Mesothelial cell of epicardium (in vitro differentiated cells): ENCODE results near the gene PHACTR3. TPM values are rescaled to one million over a fixed set of nuclear protein-coding genes. Genes with fewer than 3 reads are reported as not detected.

Source experiments
- DNase-seq, 2 experiments: peaks; one replicate each; pipeline ENCODE4 v3.0.0; 2021; ENCODE audit warnings: low spot score in 2 of 2; ENCODE audit not compliant: unreplicated experiment in 2 of 2
- H3K27ac Mint-ChIP-seq: 2 replicates; pipeline ENCODE4 v1.8.0; 2021; ENCODE audit warnings: mixed read lengths
- H3K27me3 Mint-ChIP-seq: 2 replicates; pipeline ENCODE4 v1.8.0; 2021; ENCODE audit warnings: low read depth, mixed read lengths
- H3K36me3 Mint-ChIP-seq: 2 replicates; pipeline ENCODE4 v1.8.0; 2021; ENCODE audit warnings: mixed read lengths
- H3K4me1 Mint-ChIP-seq: 2 replicates; pipeline ENCODE4 v1.8.0; 2021; ENCODE audit warnings: mixed read lengths
- H3K4me3 Mint-ChIP-seq: 2 replicates; pipeline ENCODE4 v1.8.0; 2021; ENCODE audit warnings: mild to moderate bottlenecking, moderate library complexity, mixed read lengths
- H3K9me3 Mint-ChIP-seq: 2 replicates; pipeline ENCODE4 v1.8.0; 2021; ENCODE audit warnings: mixed read lengths
- total RNA-seq: library from RNA; stranded (reverse); gene quantifications from 3 replicates; pipeline ENCODE4 v1.2.1, GENCODE V29; 2021
- TF ChIP-seq, protein P1 (sequence below): fragments of 200-600 bp; sonication (generic); IDR thresholded peaks from one replicate; pipeline ENCODE4 v1.5.0; 2021; ENCODE audit warnings: antibody characterized with exemption; ENCODE audit not compliant: unreplicated experiment

The PHACTR3 gene
- total RNA-seq, 1 donor from 2014 or later: 0.16 TPM

DNA sequence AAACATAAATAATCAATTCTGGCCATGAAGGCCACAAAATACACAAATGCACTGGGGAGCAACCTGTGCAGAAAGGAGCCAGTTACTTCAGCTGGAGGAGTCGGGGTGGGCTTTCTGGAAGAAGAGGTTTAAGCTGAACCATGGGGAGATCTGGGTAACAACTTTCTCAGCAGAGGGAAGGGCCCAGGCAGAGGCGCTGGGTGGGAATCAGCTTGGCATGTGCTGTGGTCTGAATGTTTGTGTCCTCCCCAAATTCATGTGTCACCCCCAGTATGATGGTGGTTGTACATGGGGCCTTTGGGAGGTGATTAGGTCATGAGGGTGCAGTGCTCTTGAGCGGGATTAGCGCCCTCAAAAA, 221.2 kb downstream of the PHACTR3 start:
- Mint-ChIP-seq H3K27me3 (peaks cover 90% of the 10 kb centered on the region), H3K27ac (no peak overlapping the region), H3K4me3 (no peak overlapping the region), H3K36me3 (no peaks in the 10 kb centered on the region), H3K4me1 (no peaks in the 10 kb centered on the region), H3K9me3 (no peaks in the 10 kb centered on the region)
- DNase-seq: no peak
- TF ChIP-seq, protein P1, sequence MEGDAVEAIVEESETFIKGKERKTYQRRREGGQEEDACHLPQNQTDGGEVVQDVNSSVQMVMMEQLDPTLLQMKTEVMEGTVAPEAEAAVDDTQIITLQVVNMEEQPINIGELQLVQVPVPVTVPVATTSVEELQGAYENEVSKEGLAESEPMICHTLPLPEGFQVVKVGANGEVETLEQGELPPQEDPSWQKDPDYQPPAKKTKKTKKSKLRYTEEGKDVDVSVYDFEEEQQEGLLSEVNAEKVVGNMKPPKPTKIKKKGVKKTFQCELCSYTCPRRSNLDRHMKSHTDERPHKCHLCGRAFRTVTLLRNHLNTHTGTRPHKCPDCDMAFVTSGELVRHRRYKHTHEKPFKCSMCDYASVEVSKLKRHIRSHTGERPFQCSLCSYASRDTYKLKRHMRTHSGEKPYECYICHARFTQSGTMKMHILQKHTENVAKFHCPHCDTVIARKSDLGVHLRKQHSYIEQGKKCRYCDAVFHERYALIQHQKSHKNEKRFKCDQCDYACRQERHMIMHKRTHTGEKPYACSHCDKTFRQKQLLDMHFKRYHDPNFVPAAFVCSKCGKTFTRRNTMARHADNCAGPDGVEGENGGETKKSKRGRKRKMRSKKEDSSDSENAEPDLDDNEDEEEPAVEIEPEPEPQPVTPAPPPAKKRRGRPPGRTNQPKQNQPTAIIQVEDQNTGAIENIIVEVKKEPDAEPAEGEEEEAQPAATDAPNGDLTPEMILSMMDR: no peak

GRCh38 chr20:59825944-59826759, 221.8 kb downstream of the PHACTR3 start:
- TF ChIP-seq, protein P1: no peak
- Mint-ChIP-seq H3K36me3 (no peaks in the 10 kb centered on the region), H3K27me3 (peaks cover 90% of the 10 kb centered on the region), H3K27ac (no peak overlapping the region), H3K9me3 (no peaks in the 10 kb centered on the region), H3K4me3 (no peak overlapping the region), H3K4me1 (no peaks in the 10 kb centered on the region)
- no peak for DNase-seq

GRCh38 chr20:59827138-59828056, 223.1 kb downstream of the PHACTR3 start:
- Mint-ChIP-seq H3K36me3 (no peaks in the 10 kb centered on the region), H3K4me3 (no peak overlapping the region), H3K9me3 (no peaks in the 10 kb centered on the region), H3K4me1 (no peaks in the 10 kb centered on the region), H3K27me3 (peaks cover 94% of the 10 kb centered on the region), H3K27ac (no peak overlapping the region)
- TF ChIP-seq, protein P1: no peak
- no peak for DNase-seq

DNA sequence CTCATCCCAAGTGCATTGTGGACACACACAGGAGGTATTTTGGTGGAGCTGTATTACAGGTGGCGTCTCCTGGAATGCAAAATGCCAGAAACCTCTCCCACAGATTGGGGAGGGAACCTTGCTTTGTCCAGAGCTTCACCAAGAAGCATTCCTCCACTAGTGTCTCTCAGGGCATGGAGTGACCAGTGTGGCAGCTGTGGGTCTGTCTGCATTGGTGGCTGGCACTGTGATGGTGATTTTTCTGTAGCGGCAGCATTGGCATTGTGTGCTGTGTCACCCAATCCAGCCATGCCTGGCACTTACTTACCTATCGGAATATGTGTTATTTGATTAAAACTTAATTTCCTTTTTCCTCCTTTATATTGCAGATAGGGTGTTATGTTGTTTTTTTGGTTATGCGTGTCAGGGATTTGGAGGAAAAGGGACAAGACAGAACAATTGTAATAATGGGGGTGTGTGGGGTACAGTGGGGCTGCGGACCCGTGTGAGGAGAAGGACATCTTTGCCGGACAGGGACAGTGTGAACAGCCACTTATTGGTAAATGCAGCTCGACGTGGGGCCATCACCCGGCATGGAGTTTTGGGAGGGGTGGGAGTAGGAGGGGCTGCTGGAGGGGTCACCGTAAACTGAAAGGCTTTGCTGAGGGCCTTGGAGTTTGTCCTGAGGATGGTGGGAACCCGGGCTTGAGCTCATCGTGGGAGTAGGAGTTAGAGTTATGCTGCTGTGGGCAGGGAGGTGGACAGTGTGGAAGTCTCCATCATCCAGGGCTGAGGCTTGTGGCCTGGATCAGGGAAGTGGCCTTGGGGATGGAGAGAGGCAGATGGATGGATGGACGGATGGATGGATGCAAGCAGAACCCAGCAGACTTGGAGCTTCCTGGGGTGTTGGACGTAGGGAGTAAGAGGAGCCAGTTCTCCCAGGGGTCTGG, 224.0 kb downstream of the PHACTR3 start:
- Mint-ChIP-seq H3K27me3 (peaks cover 95% of the 10 kb centered on the region), H3K36me3 (no peaks in the 10 kb centered on the region), H3K4me3 (no peak overlapping the region), H3K9me3 (no peaks in the 10 kb centered on the region), H3K27ac (no peak overlapping the region), H3K4me1 (no peaks in the 10 kb centered on the region)
- DNase-seq: no peak
- TF ChIP-seq, protein P1: no peak
